Skeletal muscle tissue (tissue), 4 donors: ENCODE data around the gene PTPRR. TPM values are rescaled to one million over a fixed set of nuclear protein-coding genes. Genes with fewer than 3 reads are reported as not detected.

ENCODE experiments used
- H3K27ac ChIP-seq: one replicate; pipeline ENCODE4 v1.7.0; 2013; ENCODE audit warnings: mild to moderate bottlenecking, low read depth, low read length, inconsistent platforms
- H3K27me3 ChIP-seq, 3 donors: one replicate each; pipeline ENCODE4 v1.7.0; 2013; ENCODE audit warnings: low read length in 3 of 3; ENCODE audit not compliant: control insufficient read depth in 3 of 3, insufficient read depth in 3 of 3
- H3K36me3 ChIP-seq, 3 donors: one replicate each; pipeline ENCODE4 v1.7.0; 2013; ENCODE audit warnings: low read length in 3 of 3; ENCODE audit not compliant: control insufficient read depth in 3 of 3, insufficient read depth in 3 of 3
- H3K4me1 ChIP-seq, 3 donors: one replicate each; pipeline ENCODE4 v1.7.0; 2013; ENCODE audit warnings: low read length in 3 of 3, mild to moderate bottlenecking in 3 of 3; ENCODE audit not compliant: control insufficient read depth in 3 of 3, insufficient read depth in 3 of 3
- H3K4me3 ChIP-seq, 3 donors: one replicate each; pipeline ENCODE4 v1.7.0; 2013; ENCODE audit warnings: low read length in 3 of 3
- H3K9ac ChIP-seq, 3 donors: one replicate each; pipeline ENCODE4 v1.7.0; 2013; ENCODE audit warnings: low read length in 3 of 3, mild to moderate bottlenecking in 3 of 3, moderate library complexity in 2 of 3, low read depth in 1 of 3
- H3K9me3 ChIP-seq, 3 donors: one replicate each; pipeline ENCODE4 v1.7.0; 2013; ENCODE audit warnings: low read length in 3 of 3; ENCODE audit not compliant: control insufficient read depth in 3 of 3
- total RNA-seq: library from RNA; depleted of rRNA; stranded (reverse); fragments of >200 nt; gene quantifications from one replicate; pipeline ENCODE4 v1.2.3, GENCODE V29; 2014
- donor health status: Osteomylitis.

The PTPRR gene
- total RNA-seq, 1 donor from 2014 or later: 1.0 TPM

- Histone ChIP-seq H3K4me1 (no peaks in the 10 kb centered on the region), H3K27ac (no peak overlapping the region), H3K27me3 (no peaks in the 10 kb centered on the region), H3K4me3 (no peak overlapping the region), H3K9ac (no peak overlapping the region), H3K9me3 (no peaks in the 10 kb centered on the region), H3K36me3 (no peaks in the 10 kb centered on the region)
These were observed 162.1 kb downstream of the PTPRR start for GRCh38 chr12:70758494-70758845.

- no peaks in the 10 kb centered on the region for H3K4me1 ChIP-seq
- H3K9me3 ChIP-seq: no peaks in the 10 kb centered on the region
- no peaks in the 10 kb centered on the region for H3K36me3 ChIP-seq
- H3K27ac ChIP-seq: no peak overlapping the region
- no peak overlapping the region for H3K4me3 ChIP-seq
- H3K27me3 ChIP-seq: no peaks in the 10 kb centered on the region
- no peak overlapping the region for H3K9ac ChIP-seq
These were observed 162.6 kb downstream of the PTPRR start for GRCh38 chr12:70757830-70758493.

- Histone ChIP-seq H3K4me1 (no peaks in the 10 kb centered on the region), H3K9ac (no peak overlapping the region), H3K9me3 (no peaks in the 10 kb centered on the region), H3K4me3 (no peak overlapping the region), H3K36me3 (no peaks in the 10 kb centered on the region), H3K27ac (no peak overlapping the region), H3K27me3 (no peaks in the 10 kb centered on the region)
These were observed 163.7 kb downstream of the PTPRR start for GRCh38 chr12:70756791-70757190.

- Histone ChIP-seq H3K9ac (no peak overlapping the region), H3K4me1 (no peaks in the 10 kb centered on the region), H3K27me3 (no peaks in the 10 kb centered on the region), H3K27ac (no peak overlapping the region), H3K4me3 (no peak overlapping the region), H3K36me3 (no peaks in the 10 kb centered on the region), H3K9me3 (no peaks in the 10 kb centered on the region)
These were observed 164.4 kb downstream of the PTPRR start for GRCh38 chr12:70756118-70756517.

GRCh38 chr12:70754330-70754741 is 166.2 kb downstream of the PTPRR start:
- Histone ChIP-seq H3K9ac (no peak overlapping the region), H3K4me3 (no peak overlapping the region), H3K27ac (no peak overlapping the region)

GRCh38 chr12:70752327-70752726 is 168.2 kb downstream of the PTPRR start:
- Histone ChIP-seq H3K36me3 (no peaks in the 10 kb centered on the region), H3K9me3 (no peaks in the 10 kb centered on the region), H3K4me3 (no peak overlapping the region), H3K27me3 (no peaks in the 10 kb centered on the region), H3K27ac (no peak overlapping the region), H3K9ac (no peak overlapping the region), H3K4me1 (no peaks in the 10 kb centered on the region)

More at GRCh38 chr12:70754330-70754741, 166.2 kb downstream of the PTPRR start:
- Histone ChIP-seq H3K9me3 (no peaks in the 10 kb centered on the region), H3K27me3 (no peaks in the 10 kb centered on the region), H3K36me3 (no peaks in the 10 kb centered on the region), H3K4me1 (no peaks in the 10 kb centered on the region)

GRCh38 chr12:70749931-70750330 is 170.6 kb downstream of the PTPRR start:
- Histone ChIP-seq H3K4me1 (no peaks in the 10 kb centered on the region), H3K9me3 (no peaks in the 10 kb centered on the region), H3K27me3 (no peaks in the 10 kb centered on the region), H3K9ac (no peak overlapping the region), H3K27ac (no peak overlapping the region), H3K36me3 (no peaks in the 10 kb centered on the region), H3K4me3 (no peak overlapping the region)

- H3K36me3 ChIP-seq: no peaks in the 10 kb centered on the region
- H3K27ac ChIP-seq: no peak overlapping the region
- no peaks in the 10 kb centered on the region for H3K4me1 ChIP-seq
- H3K27me3 ChIP-seq: no peaks in the 10 kb centered on the region
- H3K9me3 ChIP-seq: no peaks in the 10 kb centered on the region
- H3K9ac ChIP-seq: no peak overlapping the region
- no peak overlapping the region for H3K4me3 ChIP-seq
These were observed 171.7 kb downstream of the PTPRR start for GRCh38 chr12:70748809-70749208.

GRCh38 chr12:70747445-70748260 is 172.9 kb downstream of the PTPRR start:
- H3K36me3 ChIP-seq: no peaks in the 10 kb centered on the region
- no peak overlapping the region for H3K27ac ChIP-seq
- no peaks in the 10 kb centered on the region for H3K9me3 ChIP-seq
- H3K9ac ChIP-seq: no peak overlapping the region
- no peak overlapping the region for H3K4me3 ChIP-seq
- H3K4me1 ChIP-seq: no peaks in the 10 kb centered on the region
- H3K27me3 ChIP-seq: no peaks in the 10 kb centered on the region

GRCh38 chr12:70745048-70745447 is 175.5 kb downstream of the PTPRR start:
- Histone ChIP-seq H3K9ac (no peak overlapping the region), H3K9me3 (no peaks in the 10 kb centered on the region), H3K27ac (no peak overlapping the region), H3K4me3 (no peak overlapping the region), H3K36me3 (no peaks in the 10 kb centered on the region), H3K27me3 (no peaks in the 10 kb centered on the region), H3K4me1 (no peaks in the 10 kb centered on the region)
